Neural progenitor cell (in vitro differentiated cells): Measurements from ENCODE around the gene GGTLC2. TPM values are rescaled to one million over a fixed set of nuclear protein-coding genes. Genes with fewer than 3 reads are reported as not detected.
A peak's percentile ranks its signal among the peaks of the same experiment; 100 is the strongest.
"Not testable (repeated sequence)": the region's sequence is repeated elsewhere in the genome, so short reads cannot be mapped to it uniquely, and the experiment has no call there.

Source experiments
- DNase-seq: peaks from one replicate; pipeline ENCODE4 v3.0.0-alpha.2; 2016; ENCODE audit warnings: low spot score
- H2AFZ ChIP-seq: fragments of 200-600 bp; sonication (generic); replicated peaks from 2 replicates; pipeline ENCODE4 v1.6.1; 2016; ENCODE audit warnings: antibody characterized with exemption
- H3F3A ChIP-seq: fragments of 200-600 bp; sonication (generic); 2 replicates; pipeline ENCODE4 v1.6.1; 2016; ENCODE audit warnings: antibody characterized with exemption, low read depth
- H3K27ac ChIP-seq: fragments of 200-600 bp; sonication (generic); 2 replicates; pipeline ENCODE4 v1.5.1; 2016; ENCODE audit warnings: mild to moderate bottlenecking
- H3K27me3 ChIP-seq: fragments of 200-600 bp; sonication (generic); 2 replicates; pipeline ENCODE4 v1.6.1; 2016; ENCODE audit warnings: mild to moderate bottlenecking, moderate library complexity
- H3K36me3 ChIP-seq: fragments of 200-600 bp; sonication (generic); 2 replicates; pipeline ENCODE4 v1.5.1; 2016
- H3K4me1 ChIP-seq: fragments of 200-600 bp; sonication (generic); 2 replicates; pipeline ENCODE4 v1.6.1; 2016; ENCODE audit warnings: mixed run types
- H3K4me2 ChIP-seq: fragments of 200-600 bp; sonication (generic); 2 replicates; pipeline ENCODE4 v1.6.1; 2016
- H3K4me3 ChIP-seq: fragments of 200-600 bp; sonication (generic); 2 replicates; pipeline ENCODE4 v1.5.1; 2016
- H3K79me2 ChIP-seq: fragments of 200-600 bp; sonication (generic); 2 replicates; pipeline ENCODE4 v1.6.1; 2016; ENCODE audit warnings: low read depth
- H3K9ac ChIP-seq: fragments of 200-600 bp; sonication (generic); 2 replicates; pipeline ENCODE4 v1.6.1; 2016
- H3K9me3 ChIP-seq: fragments of 200-600 bp; sonication (generic); 2 replicates; pipeline ENCODE4 v1.5.1; 2016; ENCODE audit warnings: low read depth
- H4K20me1 ChIP-seq: fragments of 200-600 bp; sonication (generic); 2 replicates; pipeline ENCODE4 v1.6.1; 2016; ENCODE audit warnings: low read depth
- H3K27ac Mint-ChIP-seq: 3 replicates; pipeline ENCODE4 v1.8.0; 2021; ENCODE audit warnings: mixed read lengths
- H3K27me3 Mint-ChIP-seq: 2 replicates; pipeline ENCODE4 v1.8.0; 2022; ENCODE audit warnings: low read depth, mild to moderate bottlenecking, inconsistent platforms, moderate library complexity, mixed read lengths; ENCODE audit not compliant: insufficient read depth
- H3K36me3 Mint-ChIP-seq: 3 replicates; pipeline ENCODE4 v1.8.0; 2021; ENCODE audit warnings: mixed read lengths
- H3K4me1 Mint-ChIP-seq: 3 replicates; pipeline ENCODE4 v1.8.0; 2021; ENCODE audit warnings: mixed read lengths
- H3K4me3 Mint-ChIP-seq: 3 replicates; pipeline ENCODE4 v1.8.0; 2021; ENCODE audit warnings: mild to moderate bottlenecking, moderate library complexity, mixed read lengths
- H3K9me3 Mint-ChIP-seq: 3 replicates; pipeline ENCODE4 v1.8.0; 2020; ENCODE audit warnings: mixed read lengths
- CTCF ChIP-seq: fragments of 200-600 bp; sonication (generic); IDR thresholded peaks from 2 replicates; pipeline ENCODE4 v1.5.1; 2017; ENCODE audit warnings: antibody characterized with exemption, mild to moderate bottlenecking
- total RNA-seq: library from RNA; depleted of rRNA; stranded (reverse); fragments of >200 nt; gene quantifications from 2 replicates; pipeline ENCODE4 v1.2.3, GENCODE V29; 2015; ENCODE audit warnings: low replicate concordance

The GGTLC2 gene
- total RNA-seq, 1 donor from 2014 or later: not detected

GRCh38 chr22:22636260-22636659 is 8.2 kb upstream of the GGTLC2 start:
- peak; percentile 14 for DNase-seq
- not testable (repeated sequence) for H3K27me3 ChIP-seq, H3K9me3 Mint-ChIP-seq, H3K27me3 Mint-ChIP-seq, H3K4me1 ChIP-seq, H3K36me3 ChIP-seq, H3F3A ChIP-seq, H3K79me2 ChIP-seq, H3K36me3 Mint-ChIP-seq, H3K4me1 Mint-ChIP-seq, H3K4me2 ChIP-seq, H3K4me3 ChIP-seq, H2AFZ ChIP-seq, H4K20me1 ChIP-seq, H3K4me3 Mint-ChIP-seq, H3K9me3 ChIP-seq, H3K27ac Mint-ChIP-seq, H3K9ac ChIP-seq, H3K27ac ChIP-seq
- TF ChIP-seq CTCF: peak; percentile 38

- not testable (repeated sequence) for H4K20me1 ChIP-seq, H3K27ac Mint-ChIP-seq, H3K36me3 Mint-ChIP-seq, H3F3A ChIP-seq, H3K9ac ChIP-seq, H3K9me3 ChIP-seq, H3K4me1 ChIP-seq, H3K79me2 ChIP-seq, H2AFZ ChIP-seq, H3K27me3 Mint-ChIP-seq, H3K4me3 ChIP-seq, H3K27ac ChIP-seq, H3K4me2 ChIP-seq, H3K4me1 Mint-ChIP-seq, H3K36me3 ChIP-seq, H3K9me3 Mint-ChIP-seq, H3K27me3 ChIP-seq, H3K4me3 Mint-ChIP-seq
- peak; percentile 8 for DNase-seq
Measured at GRCh38 chr22:22638313-22638712, 6.1 kb upstream of the GGTLC2 start.

- H3K36me3 Mint-ChIP-seq, H3K4me3 Mint-ChIP-seq, H3K27me3 ChIP-seq, DNase-seq, H2AFZ ChIP-seq, H3K36me3 ChIP-seq, H3K9me3 ChIP-seq, H3K27ac ChIP-seq, H3K4me1 ChIP-seq, H3F3A ChIP-seq, H4K20me1 ChIP-seq, H3K4me1 Mint-ChIP-seq, H3K9me3 Mint-ChIP-seq, H3K79me2 ChIP-seq, H3K27ac Mint-ChIP-seq, H3K4me2 ChIP-seq, H3K9ac ChIP-seq, H3K4me3 ChIP-seq, H3K27me3 Mint-ChIP-seq: not testable (repeated sequence)
Measured at GRCh38 chr22:22642255-22642654, 2.2 kb upstream of the GGTLC2 start.

GRCh38 chr22:22645969-22646368 is 1.6 kb downstream of the GGTLC2 start:
- H3K4me3 ChIP-seq, H3K9ac ChIP-seq, H3K27ac ChIP-seq, H3K9me3 Mint-ChIP-seq, H3K27me3 ChIP-seq, H4K20me1 ChIP-seq, H3K4me2 ChIP-seq, H3K36me3 ChIP-seq, H3K27me3 Mint-ChIP-seq, H3K4me1 ChIP-seq, H3K4me1 Mint-ChIP-seq, H3K36me3 Mint-ChIP-seq, DNase-seq, H3K79me2 ChIP-seq, H3K9me3 ChIP-seq, H3K4me3 Mint-ChIP-seq, H3F3A ChIP-seq, H3K27ac Mint-ChIP-seq, H2AFZ ChIP-seq: not testable (repeated sequence)

GRCh38 chr22:22647952-22648351 is 3.5 kb downstream of the GGTLC2 start:
- not testable (repeated sequence) for H3K9me3 Mint-ChIP-seq, H4K20me1 ChIP-seq, H3K9me3 ChIP-seq, H3K27ac Mint-ChIP-seq, DNase-seq, H3K4me3 Mint-ChIP-seq, H3K79me2 ChIP-seq, H3F3A ChIP-seq, H2AFZ ChIP-seq, H3K36me3 Mint-ChIP-seq, H3K4me2 ChIP-seq, H3K36me3 ChIP-seq, H3K4me3 ChIP-seq, H3K27me3 ChIP-seq, H3K4me1 ChIP-seq, H3K9ac ChIP-seq, H3K27me3 Mint-ChIP-seq, H3K27ac ChIP-seq
- peaks cover 10% of the 10 kb centered on the region for H3K4me1 Mint-ChIP-seq
- TF ChIP-seq CTCF: peak; percentile 36

- H3K27me3 Mint-ChIP-seq, H3K4me1 ChIP-seq, H3K9me3 ChIP-seq, H3K27me3 ChIP-seq, H3K36me3 ChIP-seq, H3K36me3 Mint-ChIP-seq, H3K79me2 ChIP-seq, H3K9me3 Mint-ChIP-seq, H3K4me2 ChIP-seq, H4K20me1 ChIP-seq, H3K9ac ChIP-seq, H3F3A ChIP-seq, H3K4me3 Mint-ChIP-seq, H3K4me3 ChIP-seq, H2AFZ ChIP-seq, H3K27ac Mint-ChIP-seq, DNase-seq, H3K27ac ChIP-seq: not testable (repeated sequence)
- peaks cover 10% of the 10 kb centered on the region for H3K4me1 Mint-ChIP-seq
Measured at GRCh38 chr22:22648863-22649536, 4.6 kb downstream of the GGTLC2 start.

GRCh38 chr22:22649761-22650160 is 5.3 kb downstream of the GGTLC2 start:
- not testable (repeated sequence) for H3F3A ChIP-seq, H3K79me2 ChIP-seq, H3K36me3 Mint-ChIP-seq, H3K27ac Mint-ChIP-seq, H3K4me3 ChIP-seq, H4K20me1 ChIP-seq, DNase-seq, H3K36me3 ChIP-seq, H3K4me3 Mint-ChIP-seq, H3K4me1 ChIP-seq, H3K4me2 ChIP-seq, H3K27me3 Mint-ChIP-seq, H3K27me3 ChIP-seq, H3K27ac ChIP-seq, H3K9me3 ChIP-seq, H3K9ac ChIP-seq, H3K9me3 Mint-ChIP-seq, H2AFZ ChIP-seq
- H3K4me1 Mint-ChIP-seq: peaks cover 10% of the 10 kb centered on the region
